H1 (cell line): Measurements from ENCODE around the gene TRAF1. TPM values are rescaled to one million over a fixed set of nuclear protein-coding genes. Genes with fewer than 3 reads are reported as not detected.

Experiments used
- HDAC6 ChIP-seq: IDR thresholded peaks from one replicate; pipeline ENCODE4 v1.7.1; 2012; ENCODE audit warnings: low read depth, mild to moderate bottlenecking, inconsistent platforms, low read length, moderate library complexity
- NRF1 ChIP-seq: IDR thresholded peaks from 2 replicates; pipeline ENCODE4 v1.6.1; 2011; ENCODE audit warnings: mild to moderate bottlenecking, low read depth, low read length, improper control_type of control experiment
- PHF8 ChIP-seq: fragments of 200-600 bp; sonication (generic); conservative IDR thresholded peaks from 2 replicates; pipeline ENCODE4 v1.7.1; 2012; ENCODE audit warnings: low read depth, mild to moderate bottlenecking, inconsistent platforms, low read length, moderate library complexity
- POU5F1 ChIP-seq: IDR thresholded peaks from 2 replicates; pipeline ENCODE4 v1.6.1; 2011; ENCODE audit warnings: low read depth, mild to moderate bottlenecking, low read length, moderate library complexity
- RFX5 ChIP-seq: IDR thresholded peaks from 2 replicates; pipeline ENCODE4 v1.6.1; 2011; ENCODE audit warnings: low read depth, low read length, improper control_type of control experiment, borderline replicate concordance
- SP4 ChIP-seq: IDR thresholded peaks from 2 replicates; pipeline ENCODE4 v1.6.1; 2012; ENCODE audit warnings: low read length, inconsistent platforms
- SRF ChIP-seq: IDR thresholded peaks from 2 replicates; pipeline ENCODE4 v1.6.1; 2011; ENCODE audit warnings: mild to moderate bottlenecking, low read depth, low read length, moderate library complexity
- TBP ChIP-seq: IDR thresholded peaks from 2 replicates; pipeline ENCODE4 v1.6.1; 2011; ENCODE audit warnings: low read depth, low read length, improper control_type of control experiment
- polyA plus RNA-seq, 7 experiments: library from polyadenylated mRNA; depleted of rRNA in 3 of 7; stranded (reverse) in 5 of 7; unstranded in 2 of 7; fragments of >200 nt in 5 of 7; fragments of 200-250 nt in 2 of 7; gene quantifications; 1 replicate in 5 of 7; 2 replicates in 1 of 7; 4 replicates in 1 of 7; pipeline versions ENCODE4 v1.2.1 to v1.2.3, GENCODE V29; 2011 to 2013; ENCODE audit warnings: missing spikeins in 2 of 7, mixed read lengths in 2 of 7
- total RNA-seq: library from RNA; stranded (reverse); fragmentation: NEBNext Ultra II Directional; extraction: Animal tissue kit (Norgen Biotek cat#: 25700); gene quantifications from 2 replicates; pipeline ENCODE4 v1.2.1, GENCODE V29; 2021

Gene TRAF1
- total and polyA plus RNA-seq, 2 of the 8 experiments (the other 6 are each of a cell fraction or from before 2014, with no cell fraction given): 1.6 to 3.2 TPM

DNA sequence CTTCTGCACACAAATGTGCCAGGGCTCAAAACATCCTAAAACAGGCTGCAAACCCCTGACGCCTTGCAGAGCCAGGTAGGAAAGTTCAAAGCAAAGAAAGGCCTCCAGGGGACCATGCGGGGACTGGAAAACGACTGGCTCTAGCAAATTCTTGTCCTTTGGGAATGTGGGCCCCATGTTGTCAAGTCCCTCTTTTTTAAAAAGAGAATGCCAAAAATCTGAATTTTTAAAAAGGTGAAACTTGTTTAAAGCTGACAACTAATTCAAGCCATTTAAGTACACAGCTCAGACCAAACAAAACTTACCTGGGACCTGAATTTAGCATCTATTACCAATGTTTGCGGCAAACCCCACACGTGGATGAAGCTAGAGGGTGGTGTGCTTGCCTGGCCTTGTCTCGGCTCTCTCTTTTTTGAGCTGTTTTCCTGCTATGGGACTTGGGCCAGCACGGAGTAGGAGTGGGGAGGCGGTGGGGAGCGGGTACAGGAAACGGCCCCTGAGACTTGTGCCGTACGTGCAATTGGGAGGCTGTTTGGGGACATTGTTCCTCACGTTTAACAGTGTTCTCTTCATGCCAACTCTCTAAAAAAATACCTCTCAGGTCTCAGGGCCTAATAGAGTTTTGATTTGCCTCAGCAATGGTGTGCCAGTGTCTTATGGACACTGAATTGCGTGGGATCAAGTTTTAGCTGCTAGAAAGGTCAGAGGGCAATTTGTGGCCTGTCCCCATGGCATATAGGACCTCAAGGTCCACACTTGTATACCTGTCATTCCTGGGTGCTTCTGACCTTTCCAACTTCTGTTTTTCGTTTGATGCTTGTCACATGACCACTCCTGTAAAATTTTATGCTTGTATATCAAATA, 34.5 kb downstream of the TRAF1 start (continued):
- TF ChIP-seq PHF8 (no peak), HDAC6 (no peak), RFX5 (no peak), NRF1 (no peak), SRF (no peak), POU5F1 (no peak), SP4 (no peak), TBP (no peak)
